Thyroid gland (tissue), 4 donors: Measurements from ENCODE around the gene RAI1.

Experiments used
- CTCF ChIP-seq, 6 experiments: fragments of 200-600 bp in 3 of 6; fragments of 450-650 bp in 3 of 6; sonication (generic) in 3 of 6; IDR thresholded peaks; one replicate each; pipeline ENCODE4 v1.5.1; 2016 to 2019; ENCODE audit warnings: antibody characterized with exemption in 6 of 6, mild to moderate bottlenecking in 2 of 6, inconsistent platforms in 1 of 6, moderate library complexity in 1 of 6
- POLR2A ChIP-seq, 2 donors: fragments of 450-650 bp; IDR thresholded peaks; one replicate each; pipeline ENCODE4 v1.6.1; 2017; ENCODE audit warnings: antibody characterized with exemption in 2 of 2, mild to moderate bottlenecking in 2 of 2, moderate library complexity in 1 of 2

- TF ChIP-seq CTCF (IDR thresholded peaks at IDR 0.05): no peak
- no peak for TF ChIP-seq POLR2A (IDR thresholded peaks at IDR 0.05)
Observed at GRCh38 chr17:17728146-17728545, 46.9 kb downstream of the RAI1 start.
